ENCODE measurements around the gene C16orf92.
"Not testable (repeated sequence)": the region's sequence is repeated elsewhere in the genome, so short reads cannot be mapped to it uniquely, and the experiment has no call there.

C16orf92 gene

GRCh38 chr16:30003670-30004423, 19.2 kb upstream of the C16orf92 start:
- in situ Hi-C loops (cut with MboI; ENCODE audit: low sequenced_read_pairs) = no loop called here

GRCh38 chr16:30004424-30004776, 18.6 kb upstream of the C16orf92 start:
- in situ Hi-C loops (cut with MboI; ENCODE audit: low sequenced_read_pairs) = no loop called here

- in situ Hi-C loops (cut with MboI; ENCODE audit: low sequenced_read_pairs) = no loop called here
These were observed 18.2 kb upstream of the C16orf92 start for GRCh38 chr16:30004811-30005242.

DNA sequence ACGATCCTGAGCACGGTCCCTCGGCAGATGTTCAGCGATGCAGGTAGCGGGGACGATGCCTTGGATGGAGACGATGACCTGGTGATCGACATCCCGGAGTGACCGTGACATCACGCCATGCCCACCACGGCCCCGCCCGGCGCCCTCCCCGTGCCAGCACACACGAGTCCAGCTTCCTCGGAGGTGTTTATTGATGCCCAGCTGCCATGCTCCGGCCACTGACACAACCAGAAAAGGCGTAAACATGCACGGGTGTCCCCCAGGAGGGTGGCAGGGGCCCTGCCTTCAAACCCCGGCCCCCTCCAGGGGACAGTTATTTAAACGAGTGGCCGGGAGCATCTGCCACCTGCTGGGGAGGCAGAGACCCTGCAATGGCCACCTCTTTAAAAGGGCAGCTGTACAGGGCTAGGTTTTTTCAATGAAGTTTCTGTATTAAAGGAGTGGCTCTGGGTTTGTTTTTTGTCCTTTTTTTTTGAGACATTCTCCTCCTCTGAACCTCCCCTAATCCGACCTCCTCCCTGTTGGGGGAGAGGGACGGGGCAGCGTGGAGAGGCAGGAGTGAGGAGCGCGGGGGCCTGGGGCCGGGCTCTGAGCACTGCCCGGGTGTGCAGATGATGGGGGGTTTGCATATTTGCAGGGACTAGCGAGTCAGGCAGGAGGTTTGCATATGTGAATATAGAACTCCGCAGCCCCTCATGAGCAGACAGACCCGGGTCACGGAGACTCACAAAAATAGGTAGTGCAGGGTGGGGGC, 17.5 kb upstream of the C16orf92 start:
- in situ Hi-C loops (cut with MboI; ENCODE audit: low sequenced_read_pairs) = no loop called here

DNA sequence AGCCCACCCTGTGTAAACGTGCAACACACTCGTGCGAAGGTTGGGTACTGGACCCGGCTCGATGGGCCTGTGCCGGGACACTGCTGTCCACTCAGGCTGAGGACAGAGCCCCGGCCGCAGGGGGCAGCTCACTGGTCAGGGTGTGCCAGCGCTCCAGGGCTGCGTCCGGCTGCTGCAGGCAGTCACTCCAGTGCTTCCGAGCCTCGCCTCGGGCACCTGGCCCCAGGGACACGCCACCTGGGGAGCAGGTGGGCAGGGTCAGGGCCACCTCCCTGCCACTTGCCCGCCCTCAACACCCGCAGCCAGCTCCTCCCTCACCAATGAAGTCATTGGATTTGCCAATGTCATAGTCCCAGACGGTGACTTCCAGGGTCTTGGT, 16.9 kb upstream of the C16orf92 start:
- in situ Hi-C loops (cut with MboI; ENCODE audit: low sequenced_read_pairs) = no loop called here

GRCh38 chr16:30006659-30007377, 16.2 kb upstream of the C16orf92 start:
- in situ Hi-C loops (cut with MboI; ENCODE audit: low sequenced_read_pairs) = no loop called here

GRCh38 chr16:30007378-30007895, 15.6 kb upstream of the C16orf92 start:
- in situ Hi-C loops (cut with MboI; ENCODE audit: low sequenced_read_pairs) = no loop called here

DNA sequence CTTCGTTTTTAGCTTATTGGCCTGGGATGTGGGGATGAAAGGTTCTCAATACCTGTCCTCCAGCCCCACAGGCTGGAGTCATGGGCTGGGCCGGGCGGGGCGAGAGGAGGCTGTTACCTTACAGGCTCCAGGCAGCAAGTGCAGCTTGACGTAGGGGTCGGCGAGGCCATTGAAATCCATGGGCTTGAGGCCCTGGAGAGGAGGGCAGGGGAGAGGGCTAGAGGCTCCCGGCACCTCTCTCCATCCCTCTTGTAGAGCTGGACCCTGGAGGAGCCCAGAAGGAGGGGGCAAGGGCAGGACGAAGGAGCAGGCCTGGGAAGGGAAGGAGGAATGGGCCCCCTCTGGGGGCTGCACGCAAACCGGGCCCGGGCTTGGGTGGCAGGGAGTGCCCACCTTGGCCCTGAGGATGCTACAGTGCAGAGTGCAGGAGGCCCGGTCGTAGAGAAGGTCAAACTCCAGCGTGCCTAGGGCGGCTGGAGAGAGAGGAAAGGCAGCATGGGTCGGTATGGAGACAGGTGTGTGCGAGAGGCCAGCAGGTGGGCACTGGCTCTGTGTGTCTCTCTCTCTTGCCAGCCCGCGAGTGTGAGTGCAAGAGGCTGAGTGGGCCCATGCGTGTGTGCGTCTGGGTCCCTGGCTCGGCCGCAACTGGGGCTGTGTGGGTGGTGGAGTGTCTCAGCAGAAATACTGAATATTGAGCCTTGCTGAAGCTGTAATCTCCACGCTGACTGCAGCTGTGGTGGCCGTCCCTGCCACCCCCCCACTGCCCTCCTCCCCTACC, 13.7 kb upstream of the C16orf92 start:
- in situ Hi-C loops (cut with MboI; ENCODE audit: low sequenced_read_pairs) = no loop called here

DNA sequence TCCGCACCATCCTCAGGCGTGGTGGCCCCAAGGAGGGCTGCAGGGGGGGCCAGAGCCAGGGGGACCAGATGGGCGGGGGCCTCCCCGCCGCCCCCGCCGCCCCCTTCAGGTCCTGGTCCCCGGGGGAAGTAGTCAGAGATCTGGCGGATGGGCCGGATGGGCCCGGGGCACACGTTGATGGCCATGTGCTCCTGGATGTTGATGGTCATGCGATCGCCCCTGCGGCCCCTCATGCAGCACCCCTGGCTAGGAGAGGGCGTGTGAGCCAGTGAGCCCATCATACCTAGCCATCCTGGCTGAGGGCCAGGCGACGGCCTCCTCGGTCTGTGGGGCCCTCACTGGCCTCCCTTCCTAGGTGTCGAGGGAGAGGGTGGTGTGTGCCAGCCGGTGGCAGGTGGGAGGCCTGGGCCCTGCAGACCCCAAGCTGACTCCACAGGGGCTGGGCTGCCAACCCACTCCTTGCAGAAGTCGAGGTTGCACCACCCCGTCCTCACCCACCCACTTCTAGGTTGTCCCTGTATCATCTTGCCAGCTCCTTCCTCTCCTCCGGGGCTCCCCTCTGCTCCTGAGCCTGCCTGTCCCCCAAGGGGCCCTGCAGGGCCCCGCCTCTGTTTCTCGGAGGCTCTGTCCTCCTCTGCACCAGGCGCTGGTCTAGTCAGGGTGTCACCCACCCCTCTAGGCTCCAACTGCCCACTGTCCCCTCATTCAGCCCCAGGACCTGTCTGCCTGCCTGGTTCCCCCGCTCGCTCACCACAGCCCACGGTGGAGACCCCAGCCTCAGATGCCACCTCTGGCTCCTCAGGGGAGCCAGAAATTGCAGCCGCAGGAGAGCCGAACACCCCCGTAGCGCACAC, 12.8 kb upstream of the C16orf92 start:
- in situ Hi-C loops (cut with MboI; ENCODE audit: low sequenced_read_pairs) = no loop called here

DNA sequence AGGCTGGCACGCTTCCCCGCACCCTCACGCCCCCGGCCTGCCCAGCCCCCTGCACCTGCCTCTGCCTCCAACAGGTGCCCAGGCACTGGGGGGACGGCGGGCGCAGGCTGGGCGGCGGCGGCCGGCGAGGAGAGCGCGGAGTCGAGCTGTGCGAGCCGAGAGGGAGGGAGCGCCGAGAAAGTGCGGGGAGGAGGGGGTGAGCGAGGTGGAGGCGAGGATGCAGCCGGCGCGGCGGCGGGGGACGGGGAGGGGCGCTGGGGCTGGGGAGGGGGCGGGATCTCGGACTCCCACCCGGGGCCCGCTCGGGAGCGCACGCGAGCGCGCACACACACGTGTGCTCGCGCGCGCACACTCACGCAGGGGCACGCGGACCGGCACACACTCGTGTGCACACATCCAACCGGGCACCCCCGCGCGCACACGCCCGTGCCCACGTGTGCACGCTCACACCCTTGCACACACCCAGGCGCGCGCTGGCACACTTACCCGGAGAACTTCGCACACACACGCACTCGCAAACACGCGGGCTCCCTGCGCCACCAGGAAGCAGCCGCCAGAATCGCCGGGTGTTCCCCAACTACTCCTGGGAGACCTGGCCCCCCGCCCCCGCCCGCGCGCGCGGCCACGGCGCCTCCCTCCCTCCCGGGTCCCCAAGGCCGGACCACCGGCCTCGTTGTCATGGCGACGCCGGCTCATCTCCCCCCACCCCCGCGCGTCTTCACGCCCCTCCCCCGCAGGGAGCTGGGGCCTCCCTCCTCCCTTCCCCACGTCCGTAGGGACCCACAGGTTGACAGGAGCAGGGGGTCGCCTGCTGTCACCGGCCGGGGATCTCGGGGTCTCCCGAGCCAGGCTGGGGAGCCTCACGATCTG, 11.9 kb upstream of the C16orf92 start, which contains the start of gene DOC2A:
Gene DOC2A (minus strand): TSS at position 184 of the 870 bp plus-strand sequence. CDS start 805 bp downstream, outside the sequence.
- in situ Hi-C loops (cut with MboI; ENCODE audit: low sequenced_read_pairs) = no loop called here

GRCh38 chr16:30011714-30012504, 11.1 kb upstream of the C16orf92 start:
- in situ Hi-C loops (cut with MboI; ENCODE audit: low sequenced_read_pairs) = no loop called here

DNA sequence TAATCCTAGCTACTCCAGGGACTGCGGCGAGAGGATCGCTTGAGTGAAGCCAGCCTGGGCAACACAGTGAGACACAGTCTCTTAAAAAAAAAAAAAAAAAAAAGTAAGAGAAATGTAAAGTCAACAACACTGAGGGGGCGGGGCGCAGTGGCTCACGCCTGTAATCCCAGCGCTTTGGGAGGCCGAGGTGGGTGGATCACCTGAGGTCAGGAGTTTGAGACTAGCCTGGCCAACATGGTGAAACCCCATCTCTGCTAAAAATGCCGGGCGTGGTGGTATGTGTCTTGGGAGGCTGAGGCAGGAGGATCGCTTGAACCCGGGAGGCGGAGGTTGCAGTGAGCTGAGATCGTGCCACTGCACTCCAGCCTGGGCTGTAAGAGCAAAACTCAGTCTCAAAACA, 10.4 kb upstream of the C16orf92 start:
- in situ Hi-C loops (cut with MboI; ENCODE audit: low sequenced_read_pairs) = not testable (repeated sequence)

- in situ Hi-C loops (cut with MboI; ENCODE audit: low sequenced_read_pairs) = not testable (repeated sequence)
These were observed 7.5 kb upstream of the C16orf92 start for GRCh38 chr16:30015450-30015849.

DNA sequence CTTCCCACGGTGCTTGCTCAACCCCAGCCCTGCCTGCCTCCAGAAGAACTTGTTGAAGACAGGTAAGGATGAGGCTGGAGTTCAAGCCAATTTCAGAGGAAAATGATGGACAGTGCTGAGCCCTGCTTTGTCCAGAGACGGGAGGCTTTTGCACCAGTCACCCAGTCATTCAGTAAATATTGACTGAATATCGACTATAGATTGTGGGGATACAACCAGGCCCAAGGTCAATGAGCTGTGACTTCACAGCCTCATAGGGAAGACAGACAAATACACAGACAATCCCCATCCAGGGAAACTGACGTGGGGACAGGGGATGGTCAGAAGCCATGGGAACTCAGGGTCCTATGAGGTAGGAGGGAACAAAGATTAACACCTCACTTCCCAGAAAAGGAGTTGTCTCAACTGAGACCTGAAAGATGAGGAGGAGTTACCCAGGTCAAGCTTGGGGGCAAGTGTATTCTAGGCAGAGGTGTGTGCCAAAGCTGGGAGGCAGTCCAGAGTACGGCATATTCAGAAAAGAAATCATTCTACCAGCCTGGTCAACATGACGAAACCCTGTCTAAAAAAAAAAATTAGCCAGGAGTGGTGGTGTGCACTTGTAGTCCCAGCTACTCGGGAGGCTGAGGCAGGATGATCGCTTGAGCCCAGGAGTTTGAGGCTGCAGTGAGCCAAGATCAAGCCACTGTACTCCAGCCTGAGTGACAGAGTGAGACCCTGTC, 6.3 kb upstream of the C16orf92 start:
- in situ Hi-C loops (cut with MboI; ENCODE audit: low sequenced_read_pairs) = no loop called here

GRCh38 chr16:30017277-30017656, 5.7 kb upstream of the C16orf92 start:
- in situ Hi-C loops (cut with MboI; ENCODE audit: low sequenced_read_pairs) = no loop called here

DNA sequence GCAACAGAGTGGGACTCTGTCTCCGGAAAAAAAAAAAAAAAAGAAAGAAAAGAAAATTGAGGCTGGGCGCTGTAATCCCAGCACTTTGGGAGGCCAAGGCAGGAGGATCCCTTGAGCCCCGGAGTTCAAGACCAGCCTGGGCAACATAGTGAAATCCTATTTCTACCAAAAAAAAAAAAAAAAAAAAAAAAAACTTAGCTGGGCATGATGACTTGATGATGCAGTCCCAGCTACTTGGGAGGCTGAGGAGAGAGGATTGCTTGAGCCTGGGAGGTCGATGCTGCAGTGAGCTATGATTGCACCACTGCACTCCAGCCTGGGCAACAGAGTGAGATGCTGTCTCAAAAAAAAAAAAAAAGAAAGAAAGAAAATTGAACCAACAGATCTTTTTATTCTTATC, 5.1 kb upstream of the C16orf92 start:
- in situ Hi-C loops (cut with MboI; ENCODE audit: low sequenced_read_pairs) = not testable (repeated sequence)

- in situ Hi-C loops (cut with MboI; ENCODE audit: low sequenced_read_pairs) = no loop called here
These were observed 4.3 kb upstream of the C16orf92 start for GRCh38 chr16:30018731-30019158.
